Esophagus muscularis mucosa (tissue), 4 donors: ENCODE results near the gene PRR14.

Experiments
- EP300 ChIP-seq: sonication (generic); formaldehyde crosslinking; IDR thresholded peaks from one replicate; pipeline ENCODE4 v1.6.1; 2017; ENCODE audit warnings: antibody characterized with exemption
- POLR2A ChIP-seq: fragments of 450-650 bp; IDR thresholded peaks from one replicate; pipeline ENCODE4 v1.6.1; 2017; ENCODE audit warnings: antibody characterized with exemption, moderate library complexity, mild to moderate bottlenecking, low read depth
- POLR2AphosphoS5 ChIP-seq, 2 donors: sonication (generic); formaldehyde crosslinking; IDR thresholded peaks; one replicate each; pipeline ENCODE4 v1.6.1; 2017; ENCODE audit warnings: antibody characterized with exemption in 2 of 2
- TF ChIP-seq, protein P1 (sequence below), 3 experiments: fragments of 200-600 bp in 2 of 3; fragments of 450-650 bp in 1 of 3; sonication (generic) in 2 of 3; IDR thresholded peaks; one replicate each; pipeline ENCODE4 v1.5.1; 2017 to 2019; ENCODE audit warnings: antibody characterized with exemption in 3 of 3, mild to moderate bottlenecking in 2 of 3, moderate library complexity in 1 of 3

- no peak for TF ChIP-seq POLR2A
- no peak for TF ChIP-seq POLR2AphosphoS5 (IDR thresholded peaks at IDR 0.05)
- TF ChIP-seq, protein P1, sequence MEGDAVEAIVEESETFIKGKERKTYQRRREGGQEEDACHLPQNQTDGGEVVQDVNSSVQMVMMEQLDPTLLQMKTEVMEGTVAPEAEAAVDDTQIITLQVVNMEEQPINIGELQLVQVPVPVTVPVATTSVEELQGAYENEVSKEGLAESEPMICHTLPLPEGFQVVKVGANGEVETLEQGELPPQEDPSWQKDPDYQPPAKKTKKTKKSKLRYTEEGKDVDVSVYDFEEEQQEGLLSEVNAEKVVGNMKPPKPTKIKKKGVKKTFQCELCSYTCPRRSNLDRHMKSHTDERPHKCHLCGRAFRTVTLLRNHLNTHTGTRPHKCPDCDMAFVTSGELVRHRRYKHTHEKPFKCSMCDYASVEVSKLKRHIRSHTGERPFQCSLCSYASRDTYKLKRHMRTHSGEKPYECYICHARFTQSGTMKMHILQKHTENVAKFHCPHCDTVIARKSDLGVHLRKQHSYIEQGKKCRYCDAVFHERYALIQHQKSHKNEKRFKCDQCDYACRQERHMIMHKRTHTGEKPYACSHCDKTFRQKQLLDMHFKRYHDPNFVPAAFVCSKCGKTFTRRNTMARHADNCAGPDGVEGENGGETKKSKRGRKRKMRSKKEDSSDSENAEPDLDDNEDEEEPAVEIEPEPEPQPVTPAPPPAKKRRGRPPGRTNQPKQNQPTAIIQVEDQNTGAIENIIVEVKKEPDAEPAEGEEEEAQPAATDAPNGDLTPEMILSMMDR (IDR thresholded peaks at IDR 0.05), result no peak
- TF ChIP-seq EP300, result no peak
Measured at GRCh38 chr16:30691907-30692306, 41.1 kb downstream of the PRR14 start.
